GM18519 (cell line): ENCODE results near the gene DPP9.

Experiments
- ATAC-seq: cut with Tn5 transposase; IDR thresholded peaks from one replicate; pipeline ENCODE4 v1.9.1; 2021; ENCODE audit warnings: mild to moderate bottlenecking, moderate library complexity; ENCODE audit not compliant: unreplicated experiment, low FRiP score

The DPP9 gene

DNA sequence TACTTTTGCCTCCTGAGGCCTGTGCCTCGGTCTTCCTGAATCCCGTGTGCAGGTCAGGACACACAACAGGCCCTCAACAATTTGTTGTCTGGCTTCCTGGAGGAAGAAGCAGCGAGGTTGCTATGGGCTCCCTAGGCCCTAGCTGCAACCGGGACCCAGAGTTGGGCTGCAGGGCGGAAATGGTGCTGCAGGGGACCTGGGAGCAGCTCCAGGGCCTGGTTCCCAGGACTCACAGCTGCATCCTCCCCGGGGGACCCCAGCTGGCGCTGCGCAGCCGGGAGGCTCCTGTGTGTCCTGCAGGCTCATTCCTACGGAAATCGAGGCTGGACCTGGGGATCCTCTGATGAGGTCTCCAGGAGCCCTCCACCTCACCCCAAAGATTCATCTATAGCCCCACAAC is 85.3 kb downstream of the DPP9 start:
- ATAC-seq: no peak

DNA sequence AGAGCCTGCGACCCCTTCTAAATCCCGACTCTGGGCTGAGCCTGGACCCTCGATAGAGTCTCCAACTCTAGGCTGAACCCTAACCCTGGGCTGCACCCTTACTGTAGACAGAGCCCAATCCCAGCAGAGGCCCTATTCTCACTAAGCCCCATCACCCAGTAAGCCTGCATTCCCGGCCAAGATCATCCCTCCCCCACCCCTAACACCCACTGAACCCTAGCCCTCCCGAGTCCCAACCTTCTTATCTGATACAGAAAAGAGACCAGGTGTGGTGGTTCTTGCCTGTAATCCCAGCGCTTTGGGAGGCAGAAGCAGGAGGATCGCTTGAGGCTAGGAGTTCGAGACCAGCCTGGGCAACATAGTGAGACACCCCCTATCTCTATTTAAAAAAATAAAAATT is 86.9 kb downstream of the DPP9 start:
- no peak for ATAC-seq

DNA sequence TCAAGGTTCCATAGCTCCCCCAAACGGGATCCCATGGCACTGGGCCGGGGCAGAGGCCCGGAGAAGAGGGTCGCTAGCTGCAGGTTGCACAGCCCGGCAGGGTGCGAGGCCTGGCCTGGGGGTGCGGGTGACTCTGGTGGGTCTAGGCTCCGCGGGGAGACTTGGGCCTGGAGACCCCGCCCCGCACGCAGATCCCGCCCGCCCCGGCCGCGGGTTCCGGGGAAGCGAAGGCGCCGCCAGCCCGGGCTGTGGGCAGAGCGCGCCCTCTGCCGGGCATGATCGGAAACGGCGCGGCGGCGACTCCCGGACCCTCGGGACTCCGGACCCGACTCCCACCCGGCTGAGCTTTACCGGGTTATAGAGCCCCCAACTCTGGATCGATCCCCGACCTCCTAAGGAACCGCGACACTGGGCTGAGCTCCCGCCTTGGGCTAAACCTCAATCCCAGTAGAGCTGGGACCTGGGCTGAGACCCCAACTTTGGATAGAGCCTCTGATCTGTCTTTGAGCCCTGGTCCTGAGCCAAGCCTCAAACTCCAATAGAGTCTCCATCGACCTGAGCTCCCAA is 87.4 kb downstream of the DPP9 start:
- no peak for ATAC-seq

DNA sequence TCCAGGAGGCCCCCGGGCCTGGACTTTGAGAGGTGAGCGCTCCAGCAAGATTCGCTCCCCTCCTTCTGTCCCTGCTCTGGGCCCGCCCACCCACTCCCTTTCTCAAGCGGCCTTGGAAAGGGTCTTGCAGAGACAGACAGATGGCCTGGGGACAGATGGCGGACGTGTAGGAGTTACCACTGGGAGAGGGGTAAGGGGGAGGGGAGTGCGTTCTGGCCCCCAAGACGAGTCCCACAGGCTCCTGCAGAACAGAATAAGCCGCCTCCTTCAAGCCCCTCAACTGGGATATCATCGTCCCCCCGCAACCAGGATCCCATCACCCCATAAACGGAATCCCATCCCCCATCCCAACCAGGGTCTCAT is 87.9 kb downstream of the DPP9 start:
- no peak for ATAC-seq

DNA sequence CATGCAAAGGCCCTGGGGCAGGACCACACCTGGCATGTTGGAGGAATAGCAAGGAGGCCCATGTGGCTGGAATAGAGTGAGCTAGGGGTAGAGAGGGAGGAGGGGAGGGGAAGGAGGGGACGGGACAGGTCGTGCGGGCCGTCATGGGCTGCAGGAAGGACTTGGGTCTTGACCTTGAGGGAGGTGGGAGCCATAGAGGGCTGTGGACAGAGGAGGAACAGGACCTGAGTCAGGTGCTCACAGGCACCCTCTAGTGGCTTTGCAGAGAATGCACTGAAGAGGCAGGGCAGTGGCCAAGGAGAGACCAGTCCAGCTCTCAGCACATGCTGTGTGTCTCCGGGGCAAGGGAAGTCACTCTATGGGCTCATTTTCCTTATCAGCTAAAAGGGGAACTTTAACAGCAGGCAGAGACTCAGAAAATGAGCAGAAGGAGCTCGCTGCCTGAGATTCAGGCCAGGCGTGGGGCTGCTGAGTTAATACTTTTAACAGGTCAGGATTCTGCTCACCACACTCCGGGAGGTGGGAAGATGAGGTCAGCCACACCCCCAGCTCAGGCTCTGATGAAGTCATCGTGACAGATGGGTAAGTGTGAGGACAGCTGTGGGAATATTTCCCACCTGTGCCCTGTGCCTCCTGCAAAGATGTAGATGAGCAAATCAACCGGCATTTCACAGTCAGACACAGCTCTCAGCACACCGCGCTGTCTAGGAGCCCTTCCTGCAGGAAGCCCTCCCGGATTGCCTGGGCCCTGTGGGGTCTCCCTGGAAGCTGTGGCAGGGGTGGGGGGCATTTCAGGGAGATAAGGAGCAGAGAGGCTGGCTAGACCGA is 90.3 kb downstream of the DPP9 start:
- no peak for ATAC-seq
